Osteocyte (in vitro differentiated cells): ENCODE measurements around the gene C17orf78. TPM values are rescaled to one million over a fixed set of nuclear protein-coding genes. Genes with fewer than 3 reads are reported as not detected.

Source experiments
- DNase-seq: peaks from one replicate; pipeline ENCODE4 v3.0.0; 2021; ENCODE audit warnings: mixed read lengths; ENCODE audit not compliant: unreplicated experiment; ENCODE audit errors: extremely low spot score
- H3K27ac Mint-ChIP-seq: one replicate; pipeline ENCODE4 v1.8.0; 2021; ENCODE audit warnings: mild to moderate bottlenecking, mixed read lengths; ENCODE audit not compliant: unreplicated experiment
- H3K27me3 Mint-ChIP-seq: one replicate; pipeline ENCODE4 v1.8.0; 2021; ENCODE audit warnings: mixed read lengths; ENCODE audit not compliant: unreplicated experiment
- H3K36me3 Mint-ChIP-seq: one replicate; pipeline ENCODE4 v1.8.0; 2021; ENCODE audit warnings: mixed read lengths; ENCODE audit not compliant: unreplicated experiment
- H3K4me1 Mint-ChIP-seq: one replicate; pipeline ENCODE4 v1.8.0; 2021; ENCODE audit warnings: mixed read lengths; ENCODE audit not compliant: unreplicated experiment
- H3K4me3 Mint-ChIP-seq: one replicate; pipeline ENCODE4 v1.8.0; 2021; ENCODE audit warnings: mild to moderate bottlenecking, moderate library complexity, mixed read lengths; ENCODE audit not compliant: unreplicated experiment
- H3K9me3 Mint-ChIP-seq: one replicate; pipeline ENCODE4 v1.8.0; 2021; ENCODE audit warnings: mixed read lengths; ENCODE audit not compliant: unreplicated experiment
- CTCF ChIP-seq: fragments of 200-600 bp; sonication (generic); IDR thresholded peaks from 2 replicates; pipeline ENCODE4 v1.5.0; 2021; ENCODE audit warnings: antibody characterized with exemption, mild to moderate bottlenecking, moderate library complexity
- total RNA-seq: library from RNA; stranded (reverse); gene quantifications from 2 replicates; pipeline ENCODE4 v1.2.1, GENCODE V29; 2021

The C17orf78 gene
- total RNA-seq, 1 donor from 2014 or later, result not detected

- Mint-ChIP-seq H3K36me3 (no peaks in the 10 kb centered on the region), H3K4me3 (no peak overlapping the region), H3K9me3 (no peaks in the 10 kb centered on the region), H3K4me1 (peaks cover 20% of the 10 kb centered on the region), H3K27ac (no peak overlapping the region), H3K27me3 (no peaks in the 10 kb centered on the region)
- no peak for TF ChIP-seq CTCF
- no peak for DNase-seq
Measured at GRCh38 chr17:37386462-37386861, 10.7 kb downstream of the C17orf78 start.

GRCh38 chr17:37388266-37388665 is 12.5 kb downstream of the C17orf78 start:
- H3K27me3 Mint-ChIP-seq, result no peaks in the 10 kb centered on the region
- no peaks in the 10 kb centered on the region for H3K36me3 Mint-ChIP-seq
- no peak overlapping the region for H3K27ac Mint-ChIP-seq
- no peak for TF ChIP-seq CTCF
- no peak overlapping the region for H3K4me3 Mint-ChIP-seq
- no peaks in the 10 kb centered on the region for H3K9me3 Mint-ChIP-seq
- peaks cover 34% of the 10 kb centered on the region for H3K4me1 Mint-ChIP-seq
- DNase-seq, result no peak

- H3K9me3 Mint-ChIP-seq, result no peaks in the 10 kb centered on the region
- no peak overlapping the region for H3K27ac Mint-ChIP-seq
- DNase-seq, result no peak
- H3K36me3 Mint-ChIP-seq, result no peaks in the 10 kb centered on the region
- peaks cover 34% of the 10 kb centered on the region for H3K4me1 Mint-ChIP-seq
- H3K4me3 Mint-ChIP-seq, result no peak overlapping the region
- H3K27me3 Mint-ChIP-seq, result no peaks in the 10 kb centered on the region
- no peak for TF ChIP-seq CTCF
Measured at GRCh38 chr17:37389160-37389559, 13.4 kb downstream of the C17orf78 start.

- TF ChIP-seq CTCF, result no peak
Measured at GRCh38 chr17:37391146-37391545, 15.4 kb downstream of the C17orf78 start.

GRCh38 chr17:37392024-37392590 is 16.3 kb downstream of the C17orf78 start:
- Mint-ChIP-seq H3K4me1 (peaks cover 34% of the 10 kb centered on the region), H3K36me3 (no peaks in the 10 kb centered on the region), H3K9me3 (no peaks in the 10 kb centered on the region), H3K27me3 (no peaks in the 10 kb centered on the region), H3K4me3 (peak overlapping the region; percentile 26), H3K27ac (peak overlapping the region; percentile 64)
- TF ChIP-seq CTCF, result no peak
- no peak for DNase-seq

More at GRCh38 chr17:37391146-37391545, 15.4 kb downstream of the C17orf78 start:
- Mint-ChIP-seq H3K27me3 (no peaks in the 10 kb centered on the region), H3K36me3 (no peaks in the 10 kb centered on the region), H3K4me3 (no peak overlapping the region), H3K9me3 (no peaks in the 10 kb centered on the region), H3K27ac (peak overlapping the region; percentile 64), H3K4me1 (peaks cover 34% of the 10 kb centered on the region)
- DNase-seq, result no peak
